Erythroblast (primary cell): Measurements from ENCODE around the gene ARL2.

Source experiments
- GATA1 ChIP-seq: IDR thresholded peaks from 2 replicates; pipeline ENCODE4 v1.6.1; 2011; ENCODE audit warnings: low read depth, mild to moderate bottlenecking, control low read depth, low read length, moderate library complexity
- POLR2A ChIP-seq: IDR thresholded peaks from 2 replicates; pipeline ENCODE4 v1.6.1; 2011; ENCODE audit warnings: mild to moderate bottlenecking, low read length

- TF ChIP-seq POLR2A (no peak), GATA1 (no peak)
These were observed 55.3 kb downstream of the ARL2 start for GRCh38 chr11:65069217-65069616.
